Common myeloid progenitor, CD34-positive (primary cell): ENCODE measurements around the gene GPX5.

ENCODE experiments used
- CTCF ChIA-PET: fragments of 350-600 bp; sonication (Branson Sonifier 250); formaldehyde crosslinking; loops from one replicate; lab custom pipeline; 2021; ENCODE audit warnings: antibody characterized with exemption; lab: Charles Lee
- POLR2A ChIA-PET: fragments of 350-600 bp; sonication (Branson Sonifier 250); formaldehyde crosslinking; loops from one replicate; lab custom pipeline; 2021; ENCODE audit warnings: antibody characterized with exemption; lab: Charles Lee
- DNase-seq, 3 donors: peaks; one replicate each; pipeline versions ENCODE4 v3.0.0 to v3.0.0-alpha.2; 2013
- H3K27ac ChIP-seq, 2 experiments: 1 replicate in 1 of 2; 2 replicates in 1 of 2; pipeline ENCODE4 v1.7.0; 2013; ENCODE audit warnings: inconsistent platforms in 2 of 2, low read length in 2 of 2, mild to moderate bottlenecking in 2 of 2, low read depth in 1 of 2, moderate library complexity in 1 of 2; ENCODE audit not compliant: severe bottlenecking in 2 of 2, insufficient read depth in 1 of 2, poor library complexity in 1 of 2
- H3K27me3 ChIP-seq, 5 experiments: replicated peaks in 2 of 5; 1 replicate in 3 of 5; 2 replicates in 2 of 5; pipeline versions ENCODE4 v1.6.1 to v1.7.0; 2013; ENCODE audit warnings: low read length in 4 of 5, mild to moderate bottlenecking in 2 of 5, moderate library complexity in 2 of 5, inconsistent platforms in 1 of 5; ENCODE audit not compliant: insufficient read depth in 5 of 5, control insufficient read depth in 4 of 5
- H3K36me3 ChIP-seq, 4 experiments: 1 replicate in 2 of 4; 2 replicates in 2 of 4; pipeline versions ENCODE4 v1.6.1 to v1.7.0; 2013; ENCODE audit warnings: low read length in 3 of 4, control low read depth in 1 of 4, mild to moderate bottlenecking in 1 of 4; ENCODE audit not compliant: control insufficient read depth in 4 of 4, insufficient read depth in 4 of 4
- H3K4me1 ChIP-seq, 4 experiments: 1 replicate in 3 of 4; 2 replicates in 1 of 4; pipeline versions ENCODE4 v1.6.1 to v1.7.1; 2013; ENCODE audit warnings: low read length in 3 of 4, mild to moderate bottlenecking in 3 of 4, control low read depth in 1 of 4, inconsistent platforms in 1 of 4, moderate library complexity in 1 of 4; ENCODE audit not compliant: control insufficient read depth in 4 of 4, insufficient read depth in 4 of 4; ENCODE audit errors: control extremely low read depth in 1 of 4
- H3K4me3 ChIP-seq, 7 experiments: 1 replicate in 4 of 7; 2 replicates in 3 of 7; pipeline versions ENCODE4 v1.5.1 to v1.7.0; 2013; ENCODE audit warnings: mild to moderate bottlenecking in 7 of 7, low read length in 6 of 7, moderate library complexity in 6 of 7, inconsistent platforms in 2 of 7, low read depth in 2 of 7, control low read depth in 1 of 7; ENCODE audit not compliant: insufficient read depth in 4 of 7, control insufficient read depth in 1 of 7; ENCODE audit errors: extremely low read depth in 1 of 7
- H3K9me3 ChIP-seq, 5 experiments: 1 replicate in 4 of 5; 2 replicates in 1 of 5; pipeline versions ENCODE4 v1.6.1 to v1.7.1; 2013; ENCODE audit warnings: low read length in 4 of 5, mild to moderate bottlenecking in 2 of 5, inconsistent platforms in 1 of 5, low read depth in 1 of 5, moderate library complexity in 1 of 5; ENCODE audit not compliant: control insufficient read depth in 4 of 5, insufficient read depth in 2 of 5; ENCODE audit errors: control extremely low read depth in 1 of 5
- WGBS: methylation state at CpG from one replicate; pipeline ENCODE4 v1.1.5; 2013; ENCODE audit not compliant: insufficient coverage; 5-methylcytosine and 5-hydroxymethylcytosine counted together

Gene GPX5

GRCh38 chr6:28553986-28554881 lies 28.6 kb downstream of the GPX5 start:
- no peaks in the 10 kb centered on the region for H3K9me3 ChIP-seq
- H3K27me3 ChIP-seq: peaks cover 6 to 55% (median 19%) of the 10 kb centered on the region in 5 experiments
- DNase-seq: peak in 1 of 3 donors; percentile 27
- H3K27ac ChIP-seq: peak overlapping the region in 1 of 2 experiments; percentile 70
- no peaks in the 10 kb centered on the region for H3K36me3 ChIP-seq
- 44% methylated on average over 21 of the region's 25 CpGs for WGBS
- ChIA-PET POLR2A (interaction anchor here (0.6 kb wide), 2 partner anchors 9 to 249 kb away, joined by 3 read pairs; no protein-coding TSS in a partner anchor), CTCF (interaction anchor here (1.1 to 2.4 kb wide), 2 partner anchors 12 to 28 kb away, joined by 3 to 9 read pairs; no protein-coding TSS in a partner anchor)
- peak overlapping the region in 3 of 7 experiments; percentile 6 to 44 (median 16) for H3K4me3 ChIP-seq
- H3K4me1 ChIP-seq: peaks cover 0 to 3% (median 0%) of the 10 kb centered on the region in 4 experiments

DNA sequence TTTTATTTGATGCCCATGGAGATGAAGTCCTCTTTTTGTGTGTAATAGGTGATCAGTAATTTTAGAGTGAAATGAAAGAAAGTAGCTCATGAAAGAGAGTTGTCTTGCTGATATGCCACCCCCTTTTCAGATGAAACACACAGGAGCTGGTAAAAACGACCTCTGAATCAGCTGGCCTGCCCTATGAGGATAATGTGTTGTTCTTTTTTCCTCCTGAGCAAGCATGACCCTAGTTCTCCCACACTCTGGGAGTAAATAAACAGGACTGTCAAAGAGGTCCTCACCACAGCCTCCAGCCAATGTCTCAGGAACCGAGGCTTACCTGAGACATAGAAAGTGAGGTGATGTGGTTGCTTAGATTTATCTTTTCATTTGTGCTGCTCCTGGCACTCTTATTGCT lies 29.5 kb downstream of the GPX5 start:
- Histone ChIP-seq H3K4me3 (no peak overlapping the region), H3K9me3 (no peaks in the 10 kb centered on the region), H3K27me3 (peaks cover 4 to 63% (median 22%) of the 10 kb centered on the region in 5 experiments), H3K27ac (no peak overlapping the region), H3K36me3 (no peaks in the 10 kb centered on the region), H3K4me1 (peaks cover 0 to 3% (median 0%) of the 10 kb centered on the region in 4 experiments)
- DNase-seq: no peak
- WGBS: no CpG with 5 or more reads among the region's 2 CpGs
- CTCF ChIA-PET: no interaction called here
- POLR2A ChIA-PET: no interaction called here

DNA sequence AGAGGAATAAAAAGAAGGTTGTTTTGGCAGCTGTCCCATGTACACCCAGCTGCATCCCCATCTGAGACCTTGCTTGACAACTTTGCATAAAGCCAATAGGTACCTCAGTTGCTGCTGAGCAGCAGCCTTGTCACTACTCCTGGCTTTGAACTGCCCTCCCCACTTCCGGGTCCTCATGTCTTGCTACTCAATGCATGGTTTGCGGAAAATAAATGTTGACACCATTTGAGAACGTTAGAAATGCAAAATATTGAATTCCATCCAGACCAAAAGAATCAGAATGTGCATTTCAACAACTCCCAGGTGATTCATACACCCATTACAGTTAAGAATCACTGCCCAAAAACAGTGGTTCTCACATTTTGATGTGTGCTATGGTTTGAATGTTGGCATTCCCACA lies 32.9 kb downstream of the GPX5 start:
- Histone ChIP-seq H3K4me3 (no peak overlapping the region), H3K27me3 (peaks cover 4 to 73% (median 22%) of the 10 kb centered on the region in 5 experiments), H3K27ac (no peak overlapping the region), H3K9me3 (no peaks in the 10 kb centered on the region), H3K36me3 (no peaks in the 10 kb centered on the region), H3K4me1 (peaks cover 0 to 3% (median 0%) of the 10 kb centered on the region in 4 experiments)
- ChIA-PET POLR2A (no interaction called here), CTCF (no interaction called here)
- WGBS: 100% methylated on average over 2 of the region's 3 CpGs
- DNase-seq: no peak

- WGBS: no CpG with 5 or more reads among the region's 3 CpGs
- CTCF ChIA-PET: no interaction called here
- POLR2A ChIA-PET: no interaction called here
Measured at GRCh38 chr6:28563430-28564095, 37.9 kb downstream of the GPX5 start.

DNA sequence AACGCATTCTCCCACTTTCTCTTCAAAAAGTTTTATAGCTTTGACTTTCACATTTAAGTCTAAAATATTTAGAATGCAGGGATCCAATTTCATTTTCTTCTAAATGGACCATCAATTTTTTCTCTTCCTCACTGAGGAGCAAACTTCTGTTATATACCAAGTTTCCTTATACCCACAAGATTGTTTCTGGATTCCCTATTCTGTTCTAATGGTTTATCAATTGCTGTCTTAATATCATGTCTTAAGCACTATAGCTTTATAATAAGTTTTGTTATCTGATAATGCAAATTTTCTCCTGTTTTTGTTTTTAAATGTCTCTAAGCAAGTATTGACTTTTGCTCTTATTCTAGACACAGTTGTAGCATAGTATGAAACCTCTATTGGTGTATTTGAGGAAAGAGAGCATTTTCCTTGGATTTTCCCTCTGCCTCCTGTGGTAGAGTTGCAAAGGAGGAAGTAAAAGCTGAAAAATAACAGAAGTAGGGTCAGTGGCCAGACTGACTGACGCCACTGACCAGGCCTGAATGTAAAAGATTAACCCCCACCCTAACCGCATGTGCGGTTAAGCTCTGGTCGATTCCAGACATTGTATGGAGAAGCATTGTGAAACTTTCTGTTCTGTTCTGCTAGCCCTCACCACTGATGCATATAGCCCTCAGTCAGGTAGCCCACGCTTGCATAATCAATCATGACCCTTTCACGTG lies 40.3 kb downstream of the GPX5 start:
- Histone ChIP-seq H3K36me3 (no peaks in the 10 kb centered on the region), H3K27ac (peak overlapping the region in 1 of 2 experiments; percentile 46), H3K4me3 (no peak overlapping the region), H3K27me3 (peaks cover 4 to 55% (median 14%) of the 10 kb centered on the region in 5 experiments), H3K4me1 (no peaks in the 10 kb centered on the region), H3K9me3 (peaks cover 0 to 2% (median 0%) of the 10 kb centered on the region in 5 experiments)
- DNase-seq: no peak
- CTCF ChIA-PET: interaction anchor here (1.1 kb wide), 1 partner anchor 52 kb away, joined by 3 read pairs; no protein-coding TSS in a partner anchor
- POLR2A ChIA-PET: no interaction called here
- 57% methylated on average over 6 of the region's 7 CpGs for WGBS

More at GRCh38 chr6:28563430-28564095, 37.9 kb downstream of the GPX5 start:
- DNase-seq: no peak
- Histone ChIP-seq H3K9me3 (no peaks in the 10 kb centered on the region), H3K4me3 (no peak overlapping the region), H3K27ac (no peak overlapping the region), H3K4me1 (no peaks in the 10 kb centered on the region), H3K27me3 (peaks cover 6 to 61% (median 20%) of the 10 kb centered on the region in 5 experiments), H3K36me3 (no peaks in the 10 kb centered on the region)

DNA sequence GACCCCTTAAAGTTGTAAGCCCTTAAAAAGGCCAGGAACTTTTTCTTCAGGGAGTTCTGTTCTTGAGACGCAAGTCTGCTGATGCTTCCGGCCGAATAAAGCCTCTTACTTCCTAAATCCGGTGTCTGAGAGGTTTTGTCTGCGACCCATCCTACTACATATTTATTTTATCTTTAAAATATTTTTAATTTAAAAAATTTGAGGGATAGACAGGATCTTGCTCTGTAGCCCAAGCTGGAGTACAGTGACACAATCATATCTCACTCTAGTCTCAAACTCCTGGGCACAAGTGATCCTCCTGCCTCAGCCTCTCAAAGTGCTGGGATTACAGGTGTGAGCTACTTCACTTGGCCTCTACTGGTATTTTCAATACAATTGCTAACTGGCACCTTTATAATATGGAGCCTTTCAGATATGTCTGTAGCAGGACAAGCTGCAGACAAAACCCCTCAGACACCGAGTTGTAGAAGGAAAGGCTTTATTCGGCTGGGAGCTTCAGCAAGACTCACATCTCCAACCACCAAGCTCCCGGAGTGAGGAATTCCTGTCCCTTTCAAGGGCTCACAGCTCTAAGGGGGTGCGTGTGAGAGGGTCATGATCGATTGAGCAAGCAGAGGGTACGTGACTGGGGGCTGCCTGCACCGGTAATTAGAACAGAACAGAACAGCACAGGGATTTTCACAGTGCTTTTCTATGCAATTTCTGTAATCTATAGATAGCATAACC lies 41.0 kb downstream of the GPX5 start:
- peaks cover 4 to 56% (median 13%) of the 10 kb centered on the region in 5 experiments for H3K27me3 ChIP-seq
- H3K4me3 ChIP-seq: no peak overlapping the region
- no peaks in the 10 kb centered on the region for H3K4me1 ChIP-seq
- peak overlapping the region in 1 of 2 experiments; percentile 46 for H3K27ac ChIP-seq
- ChIA-PET POLR2A (no interaction called here), CTCF (no interaction called here)
- peaks cover 0 to 2% (median 0%) of the 10 kb centered on the region in 5 experiments for H3K9me3 ChIP-seq
- no peaks in the 10 kb centered on the region for H3K36me3 ChIP-seq
- WGBS: 90% methylated on average over 6 of the region's 12 CpGs
- no peak for DNase-seq
